22Rv1 (cell line): ENCODE results near the gene BBIP1.

Experiments
- ZFX ChIP-seq: fragments of 450-650 bp; IDR thresholded peaks from 2 replicates; pipeline ENCODE4 v1.6.1; 2017; ENCODE audit warnings: antibody characterized with exemption, borderline replicate concordance
- TF ChIP-seq, protein P1 (sequence below): fragments of 450-650 bp; IDR thresholded peaks from 2 replicates; pipeline ENCODE4 v1.5.1; 2017; ENCODE audit warnings: mild to moderate bottlenecking

DNA sequence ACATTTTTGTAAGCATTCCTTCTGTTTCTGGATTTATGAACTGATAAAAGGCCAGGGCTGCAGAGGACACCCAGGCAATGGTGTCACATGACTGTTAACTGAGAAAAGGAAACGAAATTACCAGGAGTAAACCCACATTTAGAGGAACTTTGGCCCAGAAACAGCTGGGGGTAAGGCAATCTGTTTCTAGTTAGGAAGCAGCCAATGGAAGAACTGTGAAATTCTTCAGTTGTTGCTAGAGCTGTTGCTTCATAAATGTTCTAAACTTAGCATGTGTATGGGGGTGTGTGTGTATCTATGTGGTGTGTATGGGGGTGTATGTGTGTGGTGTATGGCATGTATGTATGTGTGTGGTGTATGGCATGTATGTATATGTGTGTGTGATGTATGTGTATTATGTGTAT is 59.0 kb downstream of the BBIP1 start:
- no peak for TF ChIP-seq ZFX
- TF ChIP-seq, protein P1, sequence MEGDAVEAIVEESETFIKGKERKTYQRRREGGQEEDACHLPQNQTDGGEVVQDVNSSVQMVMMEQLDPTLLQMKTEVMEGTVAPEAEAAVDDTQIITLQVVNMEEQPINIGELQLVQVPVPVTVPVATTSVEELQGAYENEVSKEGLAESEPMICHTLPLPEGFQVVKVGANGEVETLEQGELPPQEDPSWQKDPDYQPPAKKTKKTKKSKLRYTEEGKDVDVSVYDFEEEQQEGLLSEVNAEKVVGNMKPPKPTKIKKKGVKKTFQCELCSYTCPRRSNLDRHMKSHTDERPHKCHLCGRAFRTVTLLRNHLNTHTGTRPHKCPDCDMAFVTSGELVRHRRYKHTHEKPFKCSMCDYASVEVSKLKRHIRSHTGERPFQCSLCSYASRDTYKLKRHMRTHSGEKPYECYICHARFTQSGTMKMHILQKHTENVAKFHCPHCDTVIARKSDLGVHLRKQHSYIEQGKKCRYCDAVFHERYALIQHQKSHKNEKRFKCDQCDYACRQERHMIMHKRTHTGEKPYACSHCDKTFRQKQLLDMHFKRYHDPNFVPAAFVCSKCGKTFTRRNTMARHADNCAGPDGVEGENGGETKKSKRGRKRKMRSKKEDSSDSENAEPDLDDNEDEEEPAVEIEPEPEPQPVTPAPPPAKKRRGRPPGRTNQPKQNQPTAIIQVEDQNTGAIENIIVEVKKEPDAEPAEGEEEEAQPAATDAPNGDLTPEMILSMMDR = no peak
